GM18498 (cell line): ENCODE data around the gene SLC10A3.

Experiments used
- ATAC-seq: cut with Tn5 transposase; IDR thresholded peaks from one replicate; pipeline ENCODE4 v1.9.1; 2021; ENCODE audit warnings: mild to moderate bottlenecking, moderate library complexity; ENCODE audit not compliant: unreplicated experiment

Gene SLC10A3

DNA sequence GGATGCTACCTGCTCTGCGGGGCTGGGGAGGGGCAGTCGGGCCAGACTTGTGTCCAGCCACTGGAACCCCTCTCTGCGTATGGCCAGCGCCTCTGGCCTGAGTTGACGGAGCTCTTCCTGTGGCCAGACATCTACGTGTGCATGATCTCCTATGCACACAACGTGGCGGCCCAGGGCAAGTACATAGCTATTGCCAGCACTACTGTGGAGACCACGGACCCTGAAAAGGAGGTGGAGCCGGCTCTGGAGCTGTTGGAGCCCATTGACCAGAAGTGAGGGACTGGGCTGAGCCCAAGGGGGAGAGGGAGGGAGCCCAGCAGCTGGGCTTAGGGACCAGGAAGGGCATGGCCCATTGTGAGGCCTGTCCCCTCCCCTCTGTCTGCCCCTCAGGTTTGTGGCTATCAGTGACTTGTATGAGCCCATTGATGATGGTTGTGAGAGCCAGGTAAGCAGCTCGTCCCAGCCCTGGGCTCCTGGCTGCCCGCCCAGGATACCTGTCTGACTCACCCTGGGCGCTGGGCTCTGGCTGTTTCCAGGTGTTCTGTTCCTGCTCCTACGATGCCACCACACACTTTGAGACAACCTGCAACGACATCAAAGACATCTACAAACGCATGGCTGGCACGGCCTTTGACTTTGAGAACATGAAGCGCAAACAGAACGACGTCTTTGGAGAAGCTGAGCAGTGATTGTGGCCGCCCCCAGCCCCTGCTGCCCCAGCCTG is 48.3 kb downstream of the SLC10A3 start:
- ATAC-seq, result no peak

DNA sequence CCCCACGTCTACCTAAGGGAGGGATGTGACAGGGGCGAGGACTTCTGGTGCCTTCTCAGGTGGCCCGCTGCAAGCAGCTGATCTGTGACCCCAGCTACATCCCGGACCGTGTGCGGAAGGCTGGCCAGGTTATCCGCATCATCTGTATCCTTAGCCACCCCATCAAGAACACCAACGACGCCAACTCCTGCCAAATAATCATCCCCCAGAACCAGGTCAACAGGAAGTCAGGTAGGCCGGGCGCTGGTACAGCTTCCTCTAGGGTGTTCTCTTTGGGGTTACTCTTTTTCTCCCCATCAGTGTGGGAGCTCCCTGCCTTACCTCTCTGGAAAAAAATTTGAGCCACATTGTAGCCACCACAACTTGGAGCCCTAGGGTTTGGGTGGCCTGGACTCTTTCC is 48.9 kb downstream of the SLC10A3 start:
- ATAC-seq, result no peak

DNA sequence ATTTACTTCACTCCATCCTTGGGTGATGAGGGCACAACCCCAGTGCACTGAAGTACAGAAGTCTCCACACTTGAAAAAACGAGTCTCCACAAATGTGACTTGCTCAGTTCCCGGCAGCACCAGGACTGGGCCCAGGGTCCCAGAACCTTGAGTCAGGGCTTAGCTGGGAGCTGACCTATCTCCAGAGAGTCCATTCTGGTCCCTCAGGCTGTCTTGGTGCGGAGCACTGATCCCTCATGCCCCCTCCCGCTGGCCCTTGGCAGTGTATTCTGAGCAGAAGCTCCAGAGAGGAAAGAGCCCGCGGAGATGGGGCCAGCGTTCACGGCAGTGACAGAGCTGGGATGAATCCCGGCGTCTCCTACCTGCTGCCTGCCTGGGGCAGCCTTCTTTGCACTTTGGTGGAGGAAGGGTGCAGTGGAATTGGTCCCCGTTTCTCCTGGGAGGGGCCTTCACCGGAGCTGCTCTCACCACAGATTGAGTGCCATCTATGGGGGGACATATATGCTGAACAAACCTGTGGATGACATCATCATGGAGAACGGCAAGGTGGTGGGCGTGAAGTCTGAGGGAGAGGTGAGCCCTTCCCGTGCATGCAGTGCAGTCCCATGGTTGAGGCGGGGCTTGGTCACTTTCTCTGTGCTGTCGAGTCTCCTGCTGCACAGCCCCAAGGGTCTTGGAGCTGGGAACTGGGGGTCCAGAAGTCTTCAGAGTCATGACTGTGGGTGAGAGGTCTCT is 49.6 kb downstream of the SLC10A3 start:
- ATAC-seq, result no peak

DNA sequence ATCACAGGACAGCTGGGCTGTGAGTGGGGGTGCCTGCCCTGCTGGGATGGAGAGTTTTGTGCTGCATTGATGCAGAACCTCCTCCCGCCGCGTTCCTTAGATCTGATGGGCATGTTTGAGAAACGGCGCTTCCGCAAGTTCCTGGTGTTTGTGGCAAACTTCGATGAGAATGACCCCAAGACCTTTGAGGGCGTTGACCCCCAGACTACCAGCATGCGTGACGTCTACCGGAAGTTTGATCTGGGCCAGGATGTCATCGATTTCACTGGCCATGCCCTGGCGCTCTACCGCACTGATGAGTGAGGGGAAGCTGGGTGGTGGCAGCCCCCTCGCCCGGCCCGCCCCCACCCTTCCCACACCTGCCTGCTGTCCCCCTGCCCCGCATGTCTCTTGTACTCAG is 50.6 kb downstream of the SLC10A3 start:
- ATAC-seq, result no peak

DNA sequence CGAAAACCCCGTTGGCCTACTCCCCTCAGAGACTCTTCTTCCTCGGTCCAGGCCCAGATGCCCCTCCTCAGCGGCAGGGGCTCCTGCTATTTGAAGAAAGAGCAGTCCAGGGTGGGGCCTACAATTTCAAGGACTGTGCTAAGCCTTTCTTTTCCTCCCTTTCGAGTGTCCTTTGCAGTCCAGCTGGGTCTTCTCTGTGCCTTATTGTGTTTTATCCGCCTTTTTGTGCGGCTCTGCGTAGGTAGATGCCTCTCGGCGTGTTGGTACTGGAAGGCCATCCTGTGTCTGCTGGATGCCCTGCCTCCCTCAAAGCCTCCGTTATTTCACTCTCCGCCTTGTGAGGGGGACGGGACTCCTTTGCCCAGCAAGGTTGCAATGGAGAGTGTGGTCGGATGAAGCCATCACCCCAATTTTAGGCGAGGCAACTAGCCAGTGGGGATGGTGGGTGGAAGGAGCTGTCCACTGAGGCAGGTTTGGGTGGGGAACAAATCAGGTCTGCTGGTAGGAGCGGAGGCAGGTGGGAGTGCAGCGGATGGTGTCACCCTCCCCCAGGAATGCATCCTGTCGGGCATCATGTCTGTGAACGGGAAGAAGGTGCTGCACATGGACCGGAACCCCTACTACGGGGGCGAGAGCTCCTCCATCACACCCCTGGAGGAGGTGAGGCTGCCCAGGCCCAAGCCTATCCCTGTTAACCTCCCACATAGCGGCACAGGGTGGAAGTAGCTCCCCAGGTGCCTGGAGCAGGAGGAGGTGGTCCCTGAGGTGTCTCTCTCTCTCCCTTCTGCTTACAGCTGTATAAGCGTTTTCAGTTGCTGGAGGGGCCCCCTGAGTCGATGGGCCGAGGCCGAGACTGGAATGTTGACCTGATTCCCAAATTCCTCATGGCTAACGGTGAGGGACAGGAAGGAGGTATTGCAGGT is 52.2 kb downstream of the SLC10A3 start:
- no peak for ATAC-seq
